Thyroid gland (tissue), 4 donors: ENCODE results near the gene EEF1A1.

Experiments
- CTCF ChIP-seq, 6 experiments: fragments of 200-600 bp in 3 of 6; fragments of 450-650 bp in 3 of 6; sonication (generic) in 3 of 6; IDR thresholded peaks; one replicate each; pipeline ENCODE4 v1.5.1; 2016 to 2019; ENCODE audit warnings: antibody characterized with exemption in 6 of 6, mild to moderate bottlenecking in 2 of 6, inconsistent platforms in 1 of 6, moderate library complexity in 1 of 6
- POLR2A ChIP-seq, 2 donors: fragments of 450-650 bp; IDR thresholded peaks; one replicate each; pipeline ENCODE4 v1.6.1; 2017; ENCODE audit warnings: antibody characterized with exemption in 2 of 2, mild to moderate bottlenecking in 2 of 2, moderate library complexity in 1 of 2

DNA sequence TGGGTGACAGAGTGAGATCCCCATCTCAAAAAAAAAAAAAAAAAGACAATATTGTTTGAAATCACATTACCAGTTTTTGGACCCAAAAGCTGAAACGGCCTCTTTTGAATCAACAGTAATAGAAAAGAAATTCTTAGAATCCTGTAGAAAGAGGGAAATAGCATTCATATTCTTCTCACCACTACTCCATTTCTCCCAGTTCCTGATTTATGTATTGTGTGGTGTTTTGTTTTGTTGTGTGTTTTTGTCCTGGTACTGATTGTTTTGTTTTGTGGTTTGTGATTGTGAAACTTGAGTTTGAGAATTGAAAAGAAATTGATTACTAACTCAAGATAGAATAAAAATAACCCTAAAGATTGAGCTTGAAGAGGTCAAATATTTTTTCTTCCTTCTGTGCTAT, 26.2 kb upstream of the EEF1A1 start:
- TF ChIP-seq CTCF (IDR thresholded peaks at IDR 0.05) = no peak
- TF ChIP-seq POLR2A (IDR thresholded peaks at IDR 0.05) = no peak
